Endothelial cell of umbilical vein (primary cell): ENCODE results near the gene PTPRD. TPM values are rescaled to one million over a fixed set of nuclear protein-coding genes. Genes with fewer than 3 reads are reported as not detected.

Experiments used
- BruUV-seq: library from RNA; stranded (reverse); fragments of 400-500 nt; replicated peaks from 2 replicates; lab custom pipeline; 2021; lab: Mats Ljungman, UMichigan
- CTCF ChIA-PET: fragments of 300-600, 350-600 bp; sonication (Branson Sonifier 250); formaldehyde crosslinking; loops from one replicate; lab custom pipeline; 2021; ENCODE audit warnings: antibody characterized with exemption, inconsistent platforms; lab: Charles Lee
- POLR2A ChIA-PET: fragments of 300-600, 350-600 bp; sonication (Branson Sonifier 250); formaldehyde crosslinking; loops from one replicate; lab custom pipeline; 2021; ENCODE audit warnings: antibody characterized with exemption, inconsistent platforms; lab: Charles Lee
- DNase-seq: peaks from one replicate; pipeline ENCODE4 v3.0.0-alpha.2; 2011; ENCODE audit warnings: low read depth, low spot score
- FAIRE-seq: peaks from 2 replicates; lab custom pipeline; 2011; peaks lifted over from hg19 to GRCh38; lab: Jason Lieb, UNC
- H2AFZ ChIP-seq: 2 replicates; pipeline ENCODE4 v1.6.0; 2012; ENCODE audit warnings: low read depth, low read length, control low read depth, inconsistent platforms
- H3K27ac ChIP-seq: 2 replicates; pipeline ENCODE4 v1.5.1; 2011; ENCODE audit warnings: low read depth, mild to moderate bottlenecking, control low read depth, low read length, moderate library complexity; ENCODE audit not compliant: insufficient read depth
- H3K27me3 ChIP-seq, 2 experiments: 2 replicates each; pipeline versions ENCODE4 v1.6.0 to v1.6.1; 2011; ENCODE audit warnings: low read length in 2 of 2, mixed read lengths in 1 of 2; ENCODE audit not compliant: control insufficient read depth in 2 of 2, insufficient read depth in 2 of 2
- H3K36me3 ChIP-seq, 2 experiments: 2 replicates in 1 of 2; 3 replicates in 1 of 2; pipeline ENCODE4 v1.5.1; 2011; ENCODE audit warnings: low read length in 2 of 2, mild to moderate bottlenecking in 1 of 2, moderate library complexity in 1 of 2; ENCODE audit not compliant: control insufficient read depth in 2 of 2, insufficient read depth in 2 of 2; ENCODE audit errors: extremely low read depth in 1 of 2
- H3K4me1 ChIP-seq: 3 replicates; pipeline ENCODE4 v1.5.1; 2011; ENCODE audit warnings: mild to moderate bottlenecking, low read length; ENCODE audit not compliant: control insufficient read depth, insufficient read depth; ENCODE audit errors: extremely low read depth
- H3K4me2 ChIP-seq: 2 replicates; pipeline ENCODE4 v1.6.1; 2011; ENCODE audit warnings: low read length, control low read depth, mixed read lengths; ENCODE audit not compliant: insufficient read depth
- H3K4me3 ChIP-seq, 3 experiments: fragments of 200-600 bp in 1 of 3; sonication (generic), shearing (Covaris generic) in 1 of 3; replicated peaks in 1 of 3; 2 replicates each; pipeline ENCODE4 v1.5.1; 2011 to 2016; ENCODE audit warnings: control low read depth in 3 of 3, low read length in 3 of 3, mild to moderate bottlenecking in 2 of 3, inconsistent platforms in 1 of 3, low read depth in 1 of 3, moderate library complexity in 1 of 3; ENCODE audit not compliant: insufficient read depth in 1 of 3
- H3K79me2 ChIP-seq: 2 replicates; pipeline ENCODE4 v1.6.0; 2012; ENCODE audit warnings: low read length, inconsistent platforms; ENCODE audit not compliant: control insufficient read depth, insufficient read depth
- H3K9ac ChIP-seq: replicated peaks from 2 replicates; pipeline ENCODE3; 2011; ENCODE audit warnings: low read length, control low read depth; ENCODE audit not compliant: insufficient read depth; ENCODE audit errors: extremely low read depth
- H3K9me1 ChIP-seq: replicated peaks from 3 replicates; pipeline ENCODE4 v1.6.0; 2011; ENCODE audit warnings: mild to moderate bottlenecking, low read length; ENCODE audit not compliant: control insufficient read depth, insufficient read depth; ENCODE audit errors: extremely low read depth
- H3K9me3 ChIP-seq: replicated peaks from 2 replicates; pipeline ENCODE4 v1.5.1; 2012; ENCODE audit warnings: low read length, inconsistent platforms; ENCODE audit not compliant: control insufficient read depth, insufficient read depth
- H4K20me1 ChIP-seq: replicated peaks from 2 replicates; pipeline ENCODE3; 2011; ENCODE audit warnings: mild to moderate bottlenecking, low read length; ENCODE audit not compliant: control insufficient read depth, insufficient read depth; ENCODE audit errors: extremely low read depth
- CTCF ChIP-seq, 2 donors: IDR thresholded peaks; 1 replicate in 1 of 2; 2 replicates in 1 of 2; pipeline ENCODE4 v1.5.1; 2011; ENCODE audit warnings: low read length in 2 of 2, mild to moderate bottlenecking in 2 of 2, moderate library complexity in 2 of 2, control low read depth in 1 of 2, inconsistent platforms in 1 of 2, low read depth in 1 of 2; ENCODE audit not compliant: insufficient read depth in 1 of 2; ENCODE audit errors: extremely low read depth in 1 of 2
- EZH2 ChIP-seq: IDR thresholded peaks from 2 replicates; pipeline ENCODE4 v1.6.1; 2012; ENCODE audit warnings: borderline replicate concordance, low read depth, mild to moderate bottlenecking, moderate library complexity, low read length, inconsistent platforms; ENCODE audit not compliant: severe bottlenecking
- FOS ChIP-seq: IDR thresholded peaks from 2 replicates; pipeline ENCODE4 v1.6.1; 2011; ENCODE audit warnings: mild to moderate bottlenecking, low read length, moderate library complexity, borderline replicate concordance; ENCODE audit not compliant: insufficient read depth
- GATA2 ChIP-seq: IDR thresholded peaks from 2 replicates; pipeline ENCODE4 v1.7.0; 2011; ENCODE audit warnings: low read depth, mild to moderate bottlenecking, moderate library complexity, mixed read lengths, low read length; ENCODE audit not compliant: insufficient read length, insufficient read depth
- JUN ChIP-seq: IDR thresholded peaks from 2 replicates; pipeline ENCODE4 v1.6.1; 2011; ENCODE audit warnings: borderline replicate concordance, low read depth; ENCODE audit not compliant: insufficient read length, insufficient read depth
- MAX ChIP-seq: IDR thresholded peaks from 2 replicates; pipeline ENCODE4 v1.6.1; 2011; ENCODE audit not compliant: insufficient read depth, insufficient read length
- MYC ChIP-seq: IDR thresholded peaks from one replicate; pipeline ENCODE4 v1.6.1; 2011; ENCODE audit warnings: mild to moderate bottlenecking, low read depth, low read length
- POLR2A ChIP-seq: IDR thresholded peaks from 2 replicates; pipeline ENCODE4 v1.6.1; 2012; ENCODE audit warnings: low read depth, mild to moderate bottlenecking, control low read depth, low read length
- POLR2AphosphoS5 ChIP-seq: IDR thresholded peaks from 2 replicates; pipeline ENCODE4 v1.6.1; 2012; ENCODE audit warnings: low read depth, mild to moderate bottlenecking, control low read depth, low read length, moderate library complexity; ENCODE audit not compliant: insufficient read depth
- dilution Hi-C: fragments of 300-500 bp; cut with MboI; formaldehyde crosslinking; loops from one replicate; pipeline ENCODE4 v1.15.0; 2019; ENCODE audit warnings: low sequenced_read_pairs; ENCODE audit not compliant: extremely low pct_ligation_motif_present
- intact Hi-C: fragments of 100-400 bp; cut with micrococcal nuclease; formaldehyde crosslinking; loops from one replicate; pipeline ENCODE4 v1.10.0; 2022
- polyA plus RNA-seq, 4 experiments: library from polyadenylated mRNA; depleted of rRNA in 3 of 4; stranded (reverse) in 3 of 4; unstranded in 1 of 4; fragments of >200 nt; gene quantifications; 2 replicates each; pipeline versions ENCODE4 v1.2.1 to v1.2.3, GENCODE V29; 2011 to 2012; ENCODE audit warnings: missing spikeins in 1 of 4
- total RNA-seq: library from RNA; stranded (reverse); gene quantifications from 2 replicates; pipeline ENCODE4 v1.2.3, GENCODE V29; 2021

Gene PTPRD
- total and polyA plus RNA-seq, 2 donors (not counting 3 experiments of a cell fraction or from before 2014, with no cell fraction given): 5.5 to 5.7 TPM

- H2AFZ ChIP-seq: no peak overlapping the region
- no peak overlapping the region for H3K4me2 ChIP-seq
- TF ChIP-seq CTCF (IDR thresholded peaks at IDR 0.05; ENCODE audit: extremely low read depth in 1 of 2, insufficient read depth in 1 of 2, low read depth in 1 of 2, low read length in 2 of 2) (no peak), GATA2 (no peak), FOS (no peak), POLR2A (no peak), POLR2AphosphoS5 (no peak), MYC (no peak), MAX (no peak), JUN (no peak), EZH2 (no peak)
- no peak overlapping the region for H3K9ac ChIP-seq
- H3K4me3 ChIP-seq: no peak overlapping the region
- BruUV-seq: no TSS peak
- DNase-seq (no peak), FAIRE-seq (no peak)
- ChIA-PET CTCF (interaction anchor here (0.8 kb wide), 1 partner anchor 11 kb away, joined by 3 read pairs; no protein-coding TSS in a partner anchor), POLR2A (no interaction called here)
- no peaks in the 10 kb centered on the region for H3K9me3 ChIP-seq
- dilution Hi-C loops (no loop called here), intact Hi-C loops (no loop called here)
- H3K79me2 ChIP-seq: no peaks in the 10 kb centered on the region
- H3K9me1 ChIP-seq: no peaks in the 10 kb centered on the region
- no peaks in the 10 kb centered on the region for H3K36me3 ChIP-seq
- H4K20me1 ChIP-seq: no peaks in the 10 kb centered on the region
- H3K4me1 ChIP-seq: no peaks in the 10 kb centered on the region
- H3K27ac ChIP-seq: no peak overlapping the region
- no peaks in the 10 kb centered on the region for H3K27me3 ChIP-seq
Observed at GRCh38 chr9:8817335-8817734, 1795.5 kb downstream of the PTPRD start.
